Body of pancreas (tissue), 4 donors: Measurements from ENCODE around the gene LEAP2.

Source experiments
- CTCF ChIP-seq, 7 experiments: fragments of 450-650 bp in 4 of 7; fragments of 200-600 bp in 3 of 7; sonication (generic) in 3 of 7; IDR thresholded peaks; one replicate each; pipeline ENCODE4 v1.5.1; 2016 to 2019; ENCODE audit warnings: antibody characterized with exemption in 7 of 7
- POLR2A ChIP-seq, 3 donors: fragments of 450-650 bp; IDR thresholded peaks; one replicate each; pipeline ENCODE4 v1.6.1; 2016; ENCODE audit warnings: antibody characterized with exemption in 3 of 3, mild to moderate bottlenecking in 2 of 3

DNA sequence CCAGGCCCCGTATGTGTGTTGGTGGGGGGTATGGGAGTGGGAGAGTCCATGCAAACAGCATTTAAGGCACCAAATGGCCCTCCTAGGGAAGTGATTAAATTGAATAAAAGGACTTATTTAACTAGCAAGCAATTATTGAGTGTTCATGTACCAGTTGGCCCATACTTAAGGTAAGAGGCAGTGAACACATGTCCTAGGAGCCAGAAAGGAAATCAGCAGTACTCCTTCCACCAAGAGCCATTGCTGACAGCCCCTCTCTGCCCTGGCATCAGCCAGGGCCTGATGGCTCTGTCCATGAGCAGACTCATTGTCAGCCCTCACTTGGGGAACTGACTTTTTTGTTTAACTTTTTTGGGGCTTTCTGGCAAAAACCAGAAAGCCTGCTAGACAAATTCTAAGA, 32.6 kb upstream of the LEAP2 start:
- TF ChIP-seq CTCF (IDR thresholded peaks at IDR 0.05) (no peak), POLR2A (IDR thresholded peaks at IDR 0.05) (no peak)
